ENCODE measurements around the gene P3H1. TPM values are rescaled to one million over a fixed set of nuclear protein-coding genes. Genes with fewer than 3 reads are reported as not detected.

Gene P3H1
- total and polyA plus RNA-seq, 2 of the 13 experiments (the other 11 are each of a cell fraction or from before 2014, with no cell fraction given): 64.6 to 120 TPM

DNA sequence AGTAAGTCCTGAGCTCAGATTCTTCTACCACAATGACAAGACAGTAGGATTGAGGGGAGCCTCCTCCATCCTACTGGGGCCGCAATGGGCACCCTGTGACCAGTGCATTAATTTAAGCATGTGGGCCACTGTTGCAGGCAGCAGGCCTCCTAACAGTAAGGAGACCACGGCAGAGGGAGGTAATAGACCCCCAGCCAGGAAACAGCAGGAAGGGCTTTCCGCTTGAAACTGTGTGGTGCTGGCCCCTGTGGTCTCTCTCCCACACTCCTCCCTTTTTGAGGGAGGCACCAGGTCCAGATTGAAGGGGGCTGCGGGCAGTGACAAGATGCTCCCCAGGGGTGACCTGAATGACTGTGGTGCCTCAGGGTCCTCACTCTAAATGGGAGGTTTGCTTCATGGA lies 25.1 kb downstream of the P3H1 start:
- intact Hi-C loops (cut with micrococcal nuclease; ENCODE audit: unreplicated experiment): loop anchor here (5.0 to 10.0 kb wide), 2 partner anchors 164 to 407 kb away; partner anchors contain the start of gene FOXJ3
- ChIA-PET POLR2A (interaction anchor here (3.6 kb wide), 1 partner anchor 25 kb away, joined by 28 read pairs; the partner anchor contains the start of genes C1orf50 and P3H1), CTCF (ENCODE audit: low intra/inter-chr PET ratio, low total read pairs) (no interaction called here)
- TF ChIP-seq, protein P1, sequence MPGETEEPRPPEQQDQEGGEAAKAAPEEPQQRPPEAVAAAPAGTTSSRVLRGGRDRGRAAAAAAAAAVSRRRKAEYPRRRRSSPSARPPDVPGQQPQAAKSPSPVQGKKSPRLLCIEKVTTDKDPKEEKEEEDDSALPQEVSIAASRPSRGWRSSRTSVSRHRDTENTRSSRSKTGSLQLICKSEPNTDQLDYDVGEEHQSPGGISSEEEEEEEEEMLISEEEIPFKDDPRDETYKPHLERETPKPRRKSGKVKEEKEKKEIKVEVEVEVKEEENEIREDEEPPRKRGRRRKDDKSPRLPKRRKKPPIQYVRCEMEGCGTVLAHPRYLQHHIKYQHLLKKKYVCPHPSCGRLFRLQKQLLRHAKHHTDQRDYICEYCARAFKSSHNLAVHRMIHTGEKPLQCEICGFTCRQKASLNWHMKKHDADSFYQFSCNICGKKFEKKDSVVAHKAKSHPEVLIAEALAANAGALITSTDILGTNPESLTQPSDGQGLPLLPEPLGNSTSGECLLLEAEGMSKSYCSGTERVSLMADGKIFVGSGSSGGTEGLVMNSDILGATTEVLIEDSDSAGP (CRISPR knock-in tag; IDR thresholded peaks at IDR 0.05; ENCODE audit: borderline replicate concordance): no peak
- TF ChIP-seq KDM5B (CRISPR knock-in tag; IDR thresholded peaks at IDR 0.05; ENCODE audit: borderline replicate concordance) (0 out of 2 replicates have a peak, but pooled peaks have one; percentile 34), ZFX (CRISPR knock-in tag; IDR thresholded peaks at IDR 0.05; ENCODE audit: low read depth) (no peak; the same call in 1 of the 2 replicates), ZNF20 (CRISPR knock-in tag; IDR thresholded peaks at IDR 0.05) (no peak), RAD21 (CRISPR knock-in tag; IDR thresholded peaks at IDR 0.05) (no peak), MBNL3 (CRISPR knock-in tag; conservative IDR thresholded peaks at IDR 0.05) (no peak), KMT2B (CRISPR knock-in tag; IDR thresholded peaks at IDR 0.05) (no peak), ZBTB3 (CRISPR knock-in tag; IDR thresholded peaks at IDR 0.05; ENCODE audit: borderline replicate concordance, low read depth) (no peak), ZNF563 (CRISPR knock-in tag; IDR thresholded peaks at IDR 0.05) (0 out of 2 replicates have a peak, but pooled peaks have one; percentile 42), RFX3 (CRISPR knock-in tag; IDR thresholded peaks at IDR 0.05) (no peak), ZKSCAN5 (CRISPR knock-in tag; IDR thresholded peaks at IDR 0.05) (0 out of 2 replicates have a peak, but pooled peaks have one; percentile 42)
- TF ChIP-seq, protein P2, sequence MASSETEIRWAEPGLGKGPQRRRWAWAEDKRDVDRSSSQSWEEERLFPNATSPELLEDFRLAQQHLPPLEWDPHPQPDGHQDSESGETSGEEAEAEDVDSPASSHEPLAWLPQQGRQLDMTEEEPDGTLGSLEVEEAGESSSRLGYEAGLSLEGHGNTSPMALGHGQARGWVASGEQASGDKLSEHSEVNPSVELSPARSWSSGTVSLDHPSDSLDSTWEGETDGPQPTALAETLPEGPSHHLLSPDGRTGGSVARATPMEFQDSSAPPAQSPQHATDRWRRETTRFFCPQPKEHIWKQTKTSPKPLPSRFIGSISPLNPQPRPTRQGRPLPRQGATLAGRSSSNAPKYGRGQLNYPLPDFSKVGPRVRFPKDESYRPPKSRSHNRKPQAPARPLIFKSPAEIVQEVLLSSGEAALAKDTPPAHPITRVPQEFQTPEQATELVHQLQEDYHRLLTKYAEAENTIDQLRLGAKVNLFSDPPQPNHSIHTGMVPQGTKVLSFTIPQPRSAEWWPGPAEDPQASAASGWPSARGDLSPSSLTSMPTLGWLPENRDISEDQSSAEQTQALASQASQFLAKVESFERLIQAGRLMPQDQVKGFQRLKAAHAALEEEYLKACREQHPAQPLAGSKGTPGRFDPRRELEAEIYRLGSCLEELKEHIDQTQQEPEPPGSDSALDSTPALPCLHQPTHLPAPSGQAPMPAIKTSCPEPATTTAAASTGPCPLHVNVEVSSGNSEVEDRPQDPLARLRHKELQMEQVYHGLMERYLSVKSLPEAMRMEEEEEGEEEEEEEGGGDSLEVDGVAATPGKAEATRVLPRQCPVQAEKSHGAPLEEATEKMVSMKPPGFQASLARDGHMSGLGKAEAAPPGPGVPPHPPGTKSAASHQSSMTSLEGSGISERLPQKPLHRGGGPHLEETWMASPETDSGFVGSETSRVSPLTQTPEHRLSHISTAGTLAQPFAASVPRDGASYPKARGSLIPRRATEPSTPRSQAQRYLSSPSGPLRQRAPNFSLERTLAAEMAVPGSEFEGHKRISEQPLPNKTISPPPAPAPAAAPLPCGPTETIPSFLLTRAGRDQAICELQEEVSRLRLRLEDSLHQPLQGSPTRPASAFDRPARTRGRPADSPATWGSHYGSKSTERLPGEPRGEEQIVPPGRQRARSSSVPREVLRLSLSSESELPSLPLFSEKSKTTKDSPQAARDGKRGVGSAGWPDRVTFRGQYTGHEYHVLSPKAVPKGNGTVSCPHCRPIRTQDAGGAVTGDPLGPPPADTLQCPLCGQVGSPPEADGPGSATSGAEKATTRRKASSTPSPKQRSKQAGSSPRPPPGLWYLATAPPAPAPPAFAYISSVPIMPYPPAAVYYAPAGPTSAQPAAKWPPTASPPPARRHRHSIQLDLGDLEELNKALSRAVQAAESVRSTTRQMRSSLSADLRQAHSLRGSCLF (CRISPR knock-in tag; IDR thresholded peaks at IDR 0.05; ENCODE audit: borderline replicate concordance): no peak
- TF ChIP-seq, protein P3, sequence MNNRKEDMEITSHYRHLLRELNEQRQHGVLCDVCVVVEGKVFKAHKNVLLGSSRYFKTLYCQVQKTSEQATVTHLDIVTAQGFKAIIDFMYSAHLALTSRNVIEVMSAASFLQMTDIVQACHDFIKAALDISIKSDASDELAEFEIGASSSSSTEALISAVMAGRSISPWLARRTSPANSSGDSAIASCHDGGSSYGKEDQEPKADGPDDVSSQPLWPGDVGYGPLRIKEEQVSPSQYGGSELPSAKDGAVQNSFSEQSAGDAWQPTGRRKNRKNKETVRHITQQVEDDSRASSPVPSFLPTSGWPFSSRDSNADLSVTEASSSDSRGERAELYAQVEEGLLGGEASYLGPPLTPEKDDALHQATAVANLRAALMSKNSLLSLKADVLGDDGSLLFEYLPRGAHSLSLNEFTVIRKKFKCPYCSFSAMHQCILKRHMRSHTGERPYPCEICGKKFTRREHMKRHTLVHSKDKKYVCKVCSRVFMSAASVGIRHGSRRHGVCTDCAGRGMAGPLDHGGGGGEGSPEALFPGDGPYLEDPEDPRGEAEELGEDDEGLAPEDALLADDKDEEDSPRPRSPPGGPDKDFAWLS (CRISPR knock-in tag; IDR thresholded peaks at IDR 0.05; ENCODE audit: borderline replicate concordance): no peak
- in situ Hi-C loops (cut with HindIII; ENCODE audit: extremely low pct_ligation_motif_present, low pct_unique_long_range_greater_than_20kb): loop anchor here (10.0 to 25.0 kb wide), 2 partner anchors 404 to 597 kb away; partner anchors contain the start of gene FOXJ3
- no peak overlapping the region for H3K27ac ChIP-seq (ENCODE audit: extremely low read length, insufficient read depth, low read length)
- H3K4me2 ChIP-seq (ENCODE audit: low read depth, low read length): peak overlapping the region; percentile 49
- no peaks in the 10 kb centered on the region for H3K9me3 ChIP-seq (ENCODE audit: low read length)
- 79% methylated on average over 3 of the region's 4 CpGs for WGBS (ENCODE audit: low lambda C conversion rate)
- H2AFZ ChIP-seq (ENCODE audit: low read length): no peak overlapping the region
- no TSS peak for BruUV-seq (replicated peaks)
- H3K4me1 ChIP-seq (ENCODE audit: insufficient read depth, low read length): peaks cover 56% of the 10 kb centered on the region
- no peaks in the 10 kb centered on the region for H4K20me1 ChIP-seq (ENCODE audit: insufficient read depth, low read length)
- H3K36me3 ChIP-seq (replicated peaks in 1 of 2; ENCODE audit: control insufficient read depth in 1 of 2, insufficient read depth in 2 of 2, low read length in 2 of 2): peaks cover 3 to 9% of the 10 kb centered on the region in 2 experiments; a peak in 3 of 5 replicates
- H3K4me3 ChIP-seq (replicated peaks in 1 of 3; ENCODE audit: insufficient read depth in 1 of 3, low read depth in 2 of 3, low read length in 3 of 3): peak overlapping the region in 1 of 3 experiments; percentile 47; a peak in 1 of 6 replicates
- no peaks in the 10 kb centered on the region for H3K79me2 ChIP-seq (ENCODE audit: insufficient read depth, low read length)
- H3K27me3 ChIP-seq (ENCODE audit: control insufficient read depth in 1 of 2, insufficient read depth in 2 of 2, low read length in 2 of 2): no peaks in the 10 kb centered on the region
- ATAC-seq: no peak
- no peak for FAIRE-seq
- H3K9ac ChIP-seq (ENCODE audit: insufficient read depth, low read depth, low read length): peak overlapping the region; percentile 22; the same call in 1 of the 2 replicates
- no peak for DNase-seq (ENCODE audit: low spot score)

All from HepG2 (cell line).